Measurements from ENCODE around the gene KCNQ4.

Gene KCNQ4

GRCh38 chr1:40776236-40777072, 7.1 kb upstream of the KCNQ4 start:
- no peak for DNase-seq (ENCODE audit: extremely low read depth in 1 of 2, low read depth in 1 of 2)

- DNase-seq (ENCODE audit: extremely low read depth in 1 of 2, low read depth in 1 of 2) = no peak
These were observed 6.2 kb upstream of the KCNQ4 start for GRCh38 chr1:40777224-40777970.

GRCh38 chr1:40780678-40781607, 2.6 kb upstream of the KCNQ4 start:
- DNase-seq (ENCODE audit: extremely low read depth in 1 of 2, low read depth in 1 of 2) = no peak

- no peak for DNase-seq (ENCODE audit: extremely low read depth in 1 of 2, low read depth in 1 of 2)
These were observed 2.0 kb upstream of the KCNQ4 start for GRCh38 chr1:40781608-40781971.

GRCh38 chr1:40782371-40782956, 1.1 kb upstream of the KCNQ4 start:
- DNase-seq (ENCODE audit: extremely low read depth in 1 of 2, low read depth in 1 of 2) = no peak

GRCh38 chr1:40784141-40784770, 669 bp downstream of the KCNQ4 start:
- no peak for DNase-seq (ENCODE audit: extremely low read depth in 1 of 2, low read depth in 1 of 2)

- no peak for DNase-seq (ENCODE audit: extremely low read depth in 1 of 2, low read depth in 1 of 2)
These were observed 1.2 kb downstream of the KCNQ4 start for GRCh38 chr1:40784771-40785151.

GRCh38 chr1:40785446-40785845, 1.9 kb downstream of the KCNQ4 start:
- no peak for DNase-seq (ENCODE audit: extremely low read depth in 1 of 2, low read depth in 1 of 2)

GRCh38 chr1:40786171-40786994, 2.8 kb downstream of the KCNQ4 start:
- DNase-seq (ENCODE audit: extremely low read depth in 1 of 2, low read depth in 1 of 2) = no peak

- no peak for DNase-seq (ENCODE audit: extremely low read depth in 1 of 2, low read depth in 1 of 2)
These were observed 3.6 kb downstream of the KCNQ4 start for GRCh38 chr1:40786995-40787705.

GRCh38 chr1:40787737-40788560, 4.4 kb downstream of the KCNQ4 start:
- DNase-seq (ENCODE audit: extremely low read depth in 1 of 2, low read depth in 1 of 2) = no peak

GRCh38 chr1:40788561-40789341, 5.2 kb downstream of the KCNQ4 start:
- no peak for DNase-seq (ENCODE audit: extremely low read depth in 1 of 2, low read depth in 1 of 2)

- DNase-seq (ENCODE audit: extremely low read depth in 1 of 2, low read depth in 1 of 2) = no peak
These were observed 5.7 kb downstream of the KCNQ4 start for GRCh38 chr1:40789342-40789598.

- DNase-seq (ENCODE audit: extremely low read depth in 1 of 2, low read depth in 1 of 2) = no peak
These were observed 6.3 kb downstream of the KCNQ4 start for GRCh38 chr1:40789661-40790430.

- no peak for DNase-seq (ENCODE audit: extremely low read depth in 1 of 2, low read depth in 1 of 2)
These were observed 8.4 kb downstream of the KCNQ4 start for GRCh38 chr1:40792036-40792435.

GRCh38 chr1:40793617-40794016, 10.0 kb downstream of the KCNQ4 start:
- no peak for DNase-seq (ENCODE audit: extremely low read depth in 1 of 2, low read depth in 1 of 2)

- DNase-seq (ENCODE audit: extremely low read depth in 1 of 2, low read depth in 1 of 2) = no peak
These were observed 10.5 kb downstream of the KCNQ4 start for GRCh38 chr1:40794048-40794447.
